ENCODE data around the gene ZNF777.
"Not testable (repeated sequence)": the region's sequence is repeated elsewhere in the genome, so short reads cannot be mapped to it uniquely, and the experiment has no call there.

ZNF777 gene

DNA sequence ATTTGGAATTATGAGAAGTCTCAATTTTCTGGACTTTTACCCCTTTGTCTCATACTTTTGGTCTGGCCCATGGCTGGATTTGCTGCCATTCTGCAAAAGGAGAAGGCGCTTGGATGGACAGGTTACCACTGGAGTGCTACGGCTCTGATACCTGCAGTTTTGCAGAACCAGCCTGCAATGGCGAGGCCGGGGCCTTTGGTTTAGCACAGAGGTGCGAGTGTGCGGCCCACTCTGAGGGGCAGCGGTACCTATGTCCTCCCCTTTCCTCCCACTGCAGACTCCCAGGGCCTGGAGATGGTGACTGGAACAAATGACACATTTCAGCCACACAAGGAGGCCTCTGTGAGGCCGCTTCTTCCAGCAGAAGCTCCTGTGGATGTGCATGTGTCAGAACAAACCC is 11.9 kb downstream of the ZNF777 start:
- no peak for FAIRE-seq

GRCh38 chr7:149446026-149446425 is 14.8 kb downstream of the ZNF777 start:
- FAIRE-seq, result not testable (repeated sequence)

DNA sequence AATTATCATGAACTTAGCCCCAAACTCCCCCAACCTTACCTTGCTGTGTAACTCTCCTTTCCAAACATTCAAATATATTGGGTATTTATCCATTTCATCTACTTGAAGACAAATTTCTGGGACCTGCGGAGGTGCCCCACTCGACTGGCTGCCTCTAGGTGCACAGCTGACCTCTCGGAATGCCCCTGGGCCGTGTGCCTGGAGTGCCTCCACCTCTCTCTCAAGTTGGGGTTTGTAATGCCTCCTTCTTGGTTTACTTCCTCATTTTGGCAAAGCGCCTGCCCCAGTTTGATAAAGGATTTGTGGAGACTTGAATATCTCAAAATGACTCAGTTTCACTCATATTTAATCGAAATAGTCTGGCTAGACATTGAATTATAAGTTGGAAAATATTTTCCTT is 16.6 kb downstream of the ZNF777 start:
- no peak for FAIRE-seq

GRCh38 chr7:149443523-149443922 is 17.3 kb downstream of the ZNF777 start:
- FAIRE-seq, result no peak

GRCh38 chr7:149442924-149443323 is 17.9 kb downstream of the ZNF777 start:
- no peak for FAIRE-seq

GRCh38 chr7:149440222-149440621 is 20.6 kb downstream of the ZNF777 start:
- no peak for FAIRE-seq

DNA sequence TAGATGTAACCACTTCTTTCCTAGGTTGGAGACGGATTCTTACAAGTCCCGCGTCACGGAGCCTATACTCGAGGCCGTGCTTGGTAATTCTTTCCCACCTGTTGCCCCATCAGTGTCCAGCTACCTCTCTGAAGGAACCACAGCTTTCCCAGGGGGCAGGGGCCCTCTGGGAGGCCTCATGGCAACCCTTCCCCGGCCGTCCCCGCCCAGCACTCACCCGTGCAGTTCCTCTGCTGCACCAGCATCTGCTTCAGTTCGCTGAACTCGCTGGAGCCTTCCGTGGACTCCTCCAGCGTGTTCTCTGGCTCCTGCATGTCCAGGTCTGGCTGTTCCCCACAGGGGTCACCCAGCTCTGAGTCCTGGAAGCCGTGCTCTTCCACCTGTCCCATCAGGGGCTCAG is 24.5 kb downstream of the ZNF777 start:
- no peak for FAIRE-seq

DNA sequence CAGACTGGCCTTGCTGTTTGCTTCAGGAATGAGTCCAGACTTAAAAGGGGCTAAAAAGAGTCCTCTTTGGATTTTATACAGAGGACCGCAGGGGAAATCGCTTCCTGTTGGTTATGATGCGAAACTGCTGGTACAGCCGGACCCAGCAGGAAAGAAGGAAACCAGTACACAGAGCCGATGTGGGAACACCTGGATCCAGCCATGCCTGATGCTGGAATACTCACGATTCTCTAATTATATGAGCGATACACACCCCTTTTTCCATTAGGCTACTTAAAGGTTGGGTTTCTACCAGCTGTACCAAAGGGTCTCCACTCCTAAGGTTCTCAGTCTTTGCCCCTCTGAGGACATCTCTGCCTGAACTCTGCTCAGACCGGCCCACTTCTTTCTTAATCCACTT is 27.7 kb downstream of the ZNF777 start:
- FAIRE-seq, result no peak

GRCh38 chr7:149432121-149432691 is 28.7 kb downstream of the ZNF777 start:
- no peak for FAIRE-seq

DNA sequence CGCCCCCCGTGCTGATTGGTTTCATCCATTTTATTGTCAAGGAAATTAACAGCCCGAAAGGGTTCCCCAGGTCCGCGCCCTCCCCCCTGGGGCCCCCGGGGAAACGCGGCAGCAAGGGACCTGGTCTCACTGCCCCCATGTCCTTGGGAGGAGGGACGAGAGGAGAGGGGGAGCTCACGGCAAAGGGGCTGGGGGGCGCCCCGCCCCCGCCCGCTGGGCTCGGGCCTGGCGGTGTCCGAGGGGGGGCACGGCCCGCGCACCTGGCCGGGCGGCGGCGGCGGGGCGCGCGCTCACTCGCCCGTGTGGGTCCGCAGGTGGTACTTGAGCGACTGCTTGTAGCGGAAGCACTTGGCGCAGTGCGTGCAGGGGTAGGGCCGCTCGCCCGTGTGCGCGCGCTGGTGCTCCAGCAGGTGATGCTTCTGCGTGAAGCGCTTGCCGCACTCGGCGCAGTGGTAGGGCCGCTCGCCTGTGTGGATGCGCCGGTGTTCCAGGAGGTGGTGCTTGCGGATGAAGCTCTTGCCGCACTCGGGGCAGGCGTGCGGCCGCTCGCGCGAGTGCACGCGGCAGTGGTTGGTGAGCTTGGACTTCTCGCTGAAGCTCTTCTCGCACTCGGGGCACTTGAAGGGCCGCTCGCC is 29.3 kb downstream of the ZNF777 start:
- no peak for FAIRE-seq

- no peak for FAIRE-seq
These were observed 30.7 kb downstream of the ZNF777 start for GRCh38 chr7:149430192-149430591.

- FAIRE-seq, result no peak
These were observed 33.0 kb downstream of the ZNF777 start for GRCh38 chr7:149427893-149428292.

DNA sequence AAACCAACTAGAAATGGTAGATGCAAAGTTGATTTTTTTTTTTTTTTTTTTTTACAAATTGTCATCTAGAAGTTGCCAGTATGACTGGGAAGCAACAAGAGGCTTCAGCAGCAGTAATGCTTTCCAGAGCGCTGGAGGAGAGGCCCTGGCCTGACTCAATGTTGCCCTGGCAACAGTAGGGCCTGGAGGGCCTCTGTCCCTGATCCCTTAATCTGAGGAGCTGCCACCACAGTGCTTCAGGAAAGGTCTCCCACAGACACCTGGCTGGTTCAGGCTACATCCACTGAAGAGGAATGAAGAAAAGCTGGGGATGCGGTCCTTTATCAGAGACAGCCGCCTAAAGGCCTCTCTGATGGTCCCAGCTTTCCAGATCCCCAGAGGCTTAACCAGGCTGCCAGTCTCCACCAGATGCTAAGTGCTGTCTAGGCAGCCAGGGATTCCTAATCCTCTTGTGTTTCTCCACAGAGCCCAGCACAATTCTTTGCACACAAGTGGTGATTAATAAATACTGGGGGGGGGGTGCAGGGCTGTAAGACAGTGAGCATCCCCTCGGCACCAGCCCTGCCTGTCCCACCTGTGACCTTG is 33.7 kb downstream of the ZNF777 start:
- no peak for FAIRE-seq

DNA sequence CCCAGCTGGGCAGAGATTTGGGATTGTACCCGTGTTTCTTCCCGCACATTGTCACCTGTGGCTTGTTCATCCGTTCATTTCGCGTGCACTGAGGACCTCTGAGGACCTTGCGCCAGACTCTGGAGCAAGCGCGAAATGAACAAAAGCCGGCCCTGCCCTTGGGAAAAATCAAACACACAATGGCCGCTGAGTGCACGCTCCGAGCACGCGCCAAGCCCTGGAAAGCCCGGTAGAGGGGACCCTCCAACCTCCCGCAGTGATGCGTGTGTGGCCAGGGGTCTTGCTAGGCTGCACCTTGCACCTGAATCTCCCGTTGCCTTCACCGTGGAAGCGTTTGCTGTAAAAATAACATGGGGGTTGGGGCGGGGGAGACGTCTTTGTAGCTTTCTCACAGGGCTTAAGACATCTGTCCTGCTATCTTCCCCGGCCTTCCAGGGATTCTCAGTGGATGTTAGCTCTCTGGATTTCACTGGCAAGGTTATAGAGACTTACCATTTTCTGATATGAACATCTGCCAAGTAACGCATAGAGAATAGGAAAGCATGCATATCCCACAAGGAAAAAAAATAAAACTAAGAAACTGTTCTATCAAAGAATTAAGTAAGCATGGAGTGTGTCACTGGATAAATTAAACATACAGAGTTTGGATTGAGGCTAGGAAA is 37.3 kb downstream of the ZNF777 start:
- no peak for FAIRE-seq

DNA sequence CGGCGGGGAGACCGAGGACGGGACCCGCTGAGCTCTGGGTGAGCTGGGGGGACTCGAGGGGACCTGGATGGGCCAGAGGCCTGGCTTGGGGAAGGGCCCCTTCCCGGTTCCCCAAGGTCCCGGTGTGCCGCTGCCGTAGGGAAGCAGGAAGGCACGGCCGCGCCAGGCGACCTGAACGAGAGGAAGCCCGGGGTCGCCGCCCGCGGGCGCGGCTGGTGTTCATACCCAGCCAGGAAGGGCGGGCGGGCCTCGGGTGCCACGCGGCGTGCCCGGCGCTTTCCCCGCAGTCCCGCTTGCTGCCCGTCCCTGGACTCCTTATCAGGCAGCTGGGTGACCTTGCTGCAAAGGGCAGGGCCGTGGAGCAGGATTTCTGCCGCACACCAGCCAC is 38.0 kb downstream of the ZNF777 start:
- no peak for FAIRE-seq

GRCh38 chr7:149422162-149422913 is 38.5 kb downstream of the ZNF777 start:
- no peak for FAIRE-seq

GRCh38 chr7:149420006-149420405 is 40.9 kb downstream of the ZNF777 start:
- FAIRE-seq, result no peak

GRCh38 chr7:149415391-149416071 is 45.3 kb downstream of the ZNF777 start:
- no peak for FAIRE-seq

GRCh38 chr7:149414745-149415390 is 46.0 kb downstream of the ZNF777 start:
- no peak for FAIRE-seq

DNA sequence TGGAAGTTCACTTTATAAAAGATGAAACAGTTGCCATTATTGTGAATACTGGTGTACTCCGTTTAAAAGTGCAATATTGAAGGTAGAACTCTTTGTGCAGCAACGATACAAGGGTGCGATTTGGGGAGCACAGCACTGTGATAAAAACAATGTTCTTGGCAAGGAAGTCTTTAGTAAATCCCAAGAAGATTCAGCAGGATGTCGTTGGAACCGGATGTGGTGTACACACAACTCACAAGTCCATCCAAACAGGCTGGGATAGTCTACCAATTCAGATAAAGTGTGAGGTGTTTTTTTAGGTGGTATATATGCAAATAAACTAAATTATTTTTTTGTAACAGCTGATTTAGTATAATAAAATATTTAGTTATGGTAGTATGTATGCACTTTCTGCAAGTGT is 46.7 kb downstream of the ZNF777 start:
- no peak for FAIRE-seq

GRCh38 chr7:149413083-149413482 is 47.8 kb downstream of the ZNF777 start:
- not testable (repeated sequence) for FAIRE-seq

DNA sequence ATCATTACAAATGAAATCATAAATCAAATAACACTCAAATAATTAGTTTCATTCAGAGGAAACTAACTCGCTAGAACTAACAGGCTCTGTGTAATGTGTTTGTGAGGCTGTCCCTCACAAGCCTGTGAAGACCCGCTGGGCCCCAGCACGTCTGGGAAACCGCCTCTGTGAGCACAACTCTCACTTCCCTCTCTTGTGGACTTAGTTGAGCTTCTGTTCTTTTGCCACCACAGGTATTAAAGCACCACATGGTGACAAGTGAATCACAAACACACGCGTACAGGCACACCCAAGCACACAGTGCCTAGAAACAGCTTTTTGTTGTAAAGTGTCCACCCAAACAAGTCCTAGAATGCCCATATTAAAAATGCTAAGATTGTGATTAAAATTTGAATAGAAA is 51.0 kb downstream of the ZNF777 start:
- no peak for FAIRE-seq

All from islet of Langerhans (tissue), 1 donor.